ENCODE measurements around the gene KLHL29. TPM values are rescaled to one million over a fixed set of nuclear protein-coding genes. Genes with fewer than 3 reads are reported as not detected.

The KLHL29 gene
- total RNA-seq, 1 experiment from 2014 or later = 2.6 TPM

GRCh38 chr2:23513872-23514793 lies 129.2 kb downstream of the KLHL29 start:
- H3K4me1 ChIP-seq (ENCODE audit: insufficient read depth, low read length) = no peaks in the 10 kb centered on the region
- CTCF ChIA-PET = no interaction called here
- H4K20me1 ChIP-seq (ENCODE audit: low read length) = no peaks in the 10 kb centered on the region
- DNase-seq (no peak), ATAC-seq (no peak)
- no peaks in the 10 kb centered on the region for H3K9me2 ChIP-seq (replicated peaks; ENCODE audit: low read length)
- H3F3A ChIP-seq (ENCODE audit: low read length, unreplicated experiment) = no peaks in the 10 kb centered on the region
- H2AFZ ChIP-seq (ENCODE audit: low read length) = no peak overlapping the region
- intact Hi-C loops (cut with micrococcal nuclease) = no loop called here
- TF ChIP-seq EZH2phosphoT487 (IDR thresholded peaks at IDR 0.05; ENCODE audit: borderline replicate concordance, low read length) (no peak), CTCF (conservative IDR thresholded peaks at IDR 0.05; ENCODE audit: low read depth, low read length) (no peak), EZH2 (IDR thresholded peaks at IDR 0.05; ENCODE audit: low read length, unreplicated experiment) (no peak)
- H3K4me2 ChIP-seq (ENCODE audit: low read length) = no peak overlapping the region
- no peak overlapping the region for H3K27ac ChIP-seq (ENCODE audit: low read length)
- POLR2A ChIA-PET (ENCODE audit: unreplicated experiment) = no interaction called here
- H3K4me3 ChIP-seq (ENCODE audit: low read length) = no peak overlapping the region
- no peaks in the 10 kb centered on the region for H3K36me3 ChIP-seq (ENCODE audit: low read depth, low read length)
- no peaks in the 10 kb centered on the region for H3K9me3 ChIP-seq (ENCODE audit: low read length)
- H3K79me2 ChIP-seq (ENCODE audit: low read length) = no peaks in the 10 kb centered on the region
- no TSS peak for BruUV-seq (replicated peaks)
- no peak overlapping the region for H3K9ac ChIP-seq (ENCODE audit: low read length)
- H3K27me3 ChIP-seq (ENCODE audit: low read length) = no peaks in the 10 kb centered on the region

- Histone ChIP-seq H3K4me1 (ENCODE audit: insufficient read depth, low read length) (no peaks in the 10 kb centered on the region), H4K20me1 (ENCODE audit: low read length) (no peaks in the 10 kb centered on the region), H3K9ac (ENCODE audit: low read length) (no peak overlapping the region), H3K27ac (ENCODE audit: low read length) (no peak overlapping the region), H3K79me2 (ENCODE audit: low read length) (no peaks in the 10 kb centered on the region), H3K27me3 (ENCODE audit: low read length) (no peaks in the 10 kb centered on the region), H2AFZ (ENCODE audit: low read length) (no peak overlapping the region), H3F3A (ENCODE audit: low read length, unreplicated experiment) (no peaks in the 10 kb centered on the region), H3K36me3 (ENCODE audit: low read depth, low read length) (no peaks in the 10 kb centered on the region), H3K9me3 (ENCODE audit: low read length) (no peaks in the 10 kb centered on the region), H3K4me2 (ENCODE audit: low read length) (no peak overlapping the region), H3K9me2 (replicated peaks; ENCODE audit: low read length) (no peaks in the 10 kb centered on the region), H3K4me3 (ENCODE audit: low read length) (no peak overlapping the region)
- DNase-seq (no peak), ATAC-seq (no peak)
- no peak for TF ChIP-seq EZH2phosphoT487 (IDR thresholded peaks at IDR 0.05; ENCODE audit: borderline replicate concordance, low read length)
- TF ChIP-seq EZH2 (IDR thresholded peaks at IDR 0.05; ENCODE audit: low read length, unreplicated experiment) = no peak
- no peak for TF ChIP-seq CTCF (conservative IDR thresholded peaks at IDR 0.05; ENCODE audit: low read depth, low read length)
- BruUV-seq (replicated peaks) = no TSS peak
- ChIA-PET POLR2A (ENCODE audit: unreplicated experiment) (no interaction called here), CTCF (no interaction called here)
- intact Hi-C loops (cut with micrococcal nuclease) = no loop called here
These were observed 131.7 kb downstream of the KLHL29 start for GRCh38 chr2:23516520-23517256.
